WI38 (cell line): Measurements from ENCODE around the gene GH2.
"Not testable (repeated sequence)": the region's sequence is repeated elsewhere in the genome, so short reads cannot be mapped to it uniquely, and the experiment has no call there.

ENCODE experiments used
- H3K4me3 ChIP-seq: 2 replicates; pipeline ENCODE4 v1.5.1; 2011; ENCODE audit warnings: low read depth, mild to moderate bottlenecking, control low read depth, low read length
- CTCF ChIP-seq: IDR thresholded peaks from 2 replicates; pipeline ENCODE4 v1.5.1; 2012; ENCODE audit warnings: low read depth, mild to moderate bottlenecking, control low read depth, low read length

Gene GH2

GRCh38 chr17:63916566-63917185 lies 34.9 kb upstream of the GH2 start:
- no peak overlapping the region for H3K4me3 ChIP-seq
- TF ChIP-seq CTCF, result no peak

GRCh38 chr17:63915753-63916152 lies 34.0 kb upstream of the GH2 start:
- H3K4me3 ChIP-seq, result not testable (repeated sequence)

GRCh38 chr17:63914471-63914870 lies 32.7 kb upstream of the GH2 start:
- H3K4me3 ChIP-seq, result no peak overlapping the region
- TF ChIP-seq CTCF, result no peak

- peak; percentile 60 for TF ChIP-seq CTCF
- H3K4me3 ChIP-seq, result no peak overlapping the region
Measured at GRCh38 chr17:63911657-63912100, 29.9 kb upstream of the GH2 start.

GRCh38 chr17:63911041-63911635 lies 29.4 kb upstream of the GH2 start, which contains the start of gene CSHL1:
TSS of gene CSHL1 (minus strand) at chr17:63911258. CDS start at chr17:63911196, 62 bp downstream.
- no peak for TF ChIP-seq CTCF
- H3K4me3 ChIP-seq, result no peak within 1 kb of the TSS

- TF ChIP-seq CTCF, result no peak
- no peak overlapping the region for H3K4me3 ChIP-seq
Measured at GRCh38 chr17:63910096-63910495, 28.4 kb upstream of the GH2 start.

GRCh38 chr17:63909586-63909985 lies 27.8 kb upstream of the GH2 start:
- H3K4me3 ChIP-seq, result not testable (repeated sequence)

- peak; percentile 7; the same call in 1 of the 2 replicates for TF ChIP-seq CTCF
Measured at GRCh38 chr17:63907161-63907778, 25.5 kb upstream of the GH2 start.

GRCh38 chr17:63904796-63905195 lies 23.1 kb upstream of the GH2 start:
- H3K4me3 ChIP-seq, result not testable (repeated sequence)

More at GRCh38 chr17:63907161-63907778, 25.5 kb upstream of the GH2 start:
- not testable (repeated sequence) for H3K4me3 ChIP-seq

- H3K4me3 ChIP-seq, result not testable (repeated sequence)
Measured at GRCh38 chr17:63903787-63904201, 22.1 kb upstream of the GH2 start.

- not testable (repeated sequence) for H3K4me3 ChIP-seq
Measured at GRCh38 chr17:63901971-63902370, 20.2 kb upstream of the GH2 start.

- not testable (repeated sequence) for H3K4me3 ChIP-seq
Measured at GRCh38 chr17:63898899-63899798, 17.4 kb upstream of the GH2 start.
